Measurements from ENCODE around the gene LGR4.

LGR4 gene

GRCh38 chr11:27391331-27392015 lies 81.1 kb downstream of the LGR4 start:
- H3K27ac ChIP-seq = no peak overlapping the region
- no peak for TF ChIP-seq CTCF (IDR thresholded peaks at IDR 0.05)
- TF ChIP-seq ZFX (IDR thresholded peaks at IDR 0.05; ENCODE audit: borderline replicate concordance) = no peak

GRCh38 chr11:27390318-27391295 lies 82.0 kb downstream of the LGR4 start:
- H3K27ac ChIP-seq = no peak overlapping the region
- TF ChIP-seq CTCF (IDR thresholded peaks at IDR 0.05) (no peak; the same call in 1 of the 2 replicates), ZFX (IDR thresholded peaks at IDR 0.05; ENCODE audit: borderline replicate concordance) (no peak)

- H3K27ac ChIP-seq = no peak overlapping the region; the same call in 1 of the 2 replicates
- TF ChIP-seq CTCF (IDR thresholded peaks at IDR 0.05) (no peak), ZFX (IDR thresholded peaks at IDR 0.05; ENCODE audit: borderline replicate concordance) (no peak)
Measured at GRCh38 chr11:27388869-27389268, 83.7 kb downstream of the LGR4 start.

DNA sequence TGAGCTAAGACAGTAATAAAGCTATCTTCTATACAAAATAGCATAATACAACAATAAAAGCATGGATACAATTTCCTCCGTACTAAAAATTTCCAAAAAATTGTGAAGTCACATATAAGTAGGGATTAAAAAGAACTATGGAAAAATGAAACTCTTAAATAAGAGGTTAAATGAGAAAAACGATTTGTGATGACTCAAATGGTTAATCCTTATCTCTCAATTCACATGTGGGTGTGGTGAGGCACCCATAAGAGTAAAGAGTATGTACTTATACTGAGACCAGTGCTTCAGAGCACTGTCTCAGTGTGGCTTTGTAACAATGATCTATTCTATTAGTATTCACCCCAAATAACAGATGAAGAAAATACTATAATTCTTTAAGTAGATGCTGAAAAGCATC lies 84.6 kb downstream of the LGR4 start:
- no peak overlapping the region for H3K27ac ChIP-seq
- no peak for TF ChIP-seq CTCF (IDR thresholded peaks at IDR 0.05)
- no peak for TF ChIP-seq ZFX (IDR thresholded peaks at IDR 0.05; ENCODE audit: borderline replicate concordance)

DNA sequence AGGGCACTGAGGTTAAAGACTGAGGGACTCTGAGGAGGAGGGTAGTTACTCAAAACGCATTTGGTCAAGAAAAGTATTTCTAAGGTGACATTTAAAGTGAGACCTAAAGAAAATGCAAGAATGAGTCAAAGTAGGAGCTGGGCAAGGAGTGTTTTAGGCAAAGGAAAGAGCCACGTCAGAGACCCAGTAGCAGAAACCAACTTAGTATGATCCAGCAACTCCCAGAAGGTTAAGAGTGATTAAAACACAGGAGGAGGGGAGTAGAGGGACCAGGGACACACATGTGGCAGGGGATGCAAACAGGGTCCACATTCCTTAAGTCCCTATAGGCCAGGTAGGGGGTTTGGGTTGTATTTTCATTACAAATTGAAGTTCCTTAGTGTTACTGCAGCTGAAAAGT lies 85.2 kb downstream of the LGR4 start:
- no peak overlapping the region for H3K27ac ChIP-seq
- TF ChIP-seq ZFX (IDR thresholded peaks at IDR 0.05; ENCODE audit: borderline replicate concordance) (no peak), CTCF (IDR thresholded peaks at IDR 0.05) (no peak)

GRCh38 chr11:27386181-27386845 lies 86.3 kb downstream of the LGR4 start:
- no peak overlapping the region for H3K27ac ChIP-seq
- TF ChIP-seq ZFX (IDR thresholded peaks at IDR 0.05; ENCODE audit: borderline replicate concordance) = no peak
- TF ChIP-seq CTCF (IDR thresholded peaks at IDR 0.05) = no peak

All from 22Rv1 (cell line).